GM12874 (cell line): ENCODE measurements around the gene SLC7A10.

Experiments used
- TF ChIP-seq, protein P1 (sequence below): IDR thresholded peaks from 2 replicates; pipeline ENCODE4 v1.5.1; 2011; ENCODE audit warnings: low read depth, mild to moderate bottlenecking, control low read depth, low read length, moderate library complexity; ENCODE audit not compliant: insufficient read depth

The SLC7A10 gene

DNA sequence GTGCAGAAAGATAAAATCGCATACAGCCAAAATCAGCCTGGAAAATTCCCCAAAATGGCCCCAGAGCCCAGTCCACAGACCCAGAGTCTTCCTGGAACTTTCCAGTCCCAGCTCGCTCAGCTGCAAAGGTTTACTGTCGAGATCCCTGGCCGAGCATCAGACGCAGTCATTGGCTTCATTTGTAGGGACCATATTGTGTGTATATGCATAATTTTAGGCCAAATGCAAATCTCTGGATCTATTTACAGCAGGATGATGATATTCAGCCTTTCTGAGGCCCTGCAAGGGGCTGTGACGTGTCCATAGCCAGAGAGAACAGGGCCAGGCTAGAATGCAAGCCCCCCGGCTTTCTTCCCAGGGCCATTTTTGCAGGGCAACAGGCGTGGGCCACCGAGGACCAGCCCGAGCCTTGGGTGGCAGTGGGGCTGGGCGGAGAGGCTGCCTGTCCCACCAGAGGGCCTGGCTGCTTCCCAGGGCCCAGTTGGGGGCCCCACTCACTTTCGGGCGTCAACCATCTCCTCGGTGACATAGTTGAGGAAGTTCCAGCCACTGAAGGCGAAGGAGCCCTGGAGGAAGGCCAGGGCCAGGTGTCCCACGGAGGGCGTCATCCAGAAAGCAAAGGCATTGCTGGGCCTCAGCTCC lies 13.7 kb downstream of the SLC7A10 start:
- TF ChIP-seq, protein P1, sequence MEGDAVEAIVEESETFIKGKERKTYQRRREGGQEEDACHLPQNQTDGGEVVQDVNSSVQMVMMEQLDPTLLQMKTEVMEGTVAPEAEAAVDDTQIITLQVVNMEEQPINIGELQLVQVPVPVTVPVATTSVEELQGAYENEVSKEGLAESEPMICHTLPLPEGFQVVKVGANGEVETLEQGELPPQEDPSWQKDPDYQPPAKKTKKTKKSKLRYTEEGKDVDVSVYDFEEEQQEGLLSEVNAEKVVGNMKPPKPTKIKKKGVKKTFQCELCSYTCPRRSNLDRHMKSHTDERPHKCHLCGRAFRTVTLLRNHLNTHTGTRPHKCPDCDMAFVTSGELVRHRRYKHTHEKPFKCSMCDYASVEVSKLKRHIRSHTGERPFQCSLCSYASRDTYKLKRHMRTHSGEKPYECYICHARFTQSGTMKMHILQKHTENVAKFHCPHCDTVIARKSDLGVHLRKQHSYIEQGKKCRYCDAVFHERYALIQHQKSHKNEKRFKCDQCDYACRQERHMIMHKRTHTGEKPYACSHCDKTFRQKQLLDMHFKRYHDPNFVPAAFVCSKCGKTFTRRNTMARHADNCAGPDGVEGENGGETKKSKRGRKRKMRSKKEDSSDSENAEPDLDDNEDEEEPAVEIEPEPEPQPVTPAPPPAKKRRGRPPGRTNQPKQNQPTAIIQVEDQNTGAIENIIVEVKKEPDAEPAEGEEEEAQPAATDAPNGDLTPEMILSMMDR, result no peak

DNA sequence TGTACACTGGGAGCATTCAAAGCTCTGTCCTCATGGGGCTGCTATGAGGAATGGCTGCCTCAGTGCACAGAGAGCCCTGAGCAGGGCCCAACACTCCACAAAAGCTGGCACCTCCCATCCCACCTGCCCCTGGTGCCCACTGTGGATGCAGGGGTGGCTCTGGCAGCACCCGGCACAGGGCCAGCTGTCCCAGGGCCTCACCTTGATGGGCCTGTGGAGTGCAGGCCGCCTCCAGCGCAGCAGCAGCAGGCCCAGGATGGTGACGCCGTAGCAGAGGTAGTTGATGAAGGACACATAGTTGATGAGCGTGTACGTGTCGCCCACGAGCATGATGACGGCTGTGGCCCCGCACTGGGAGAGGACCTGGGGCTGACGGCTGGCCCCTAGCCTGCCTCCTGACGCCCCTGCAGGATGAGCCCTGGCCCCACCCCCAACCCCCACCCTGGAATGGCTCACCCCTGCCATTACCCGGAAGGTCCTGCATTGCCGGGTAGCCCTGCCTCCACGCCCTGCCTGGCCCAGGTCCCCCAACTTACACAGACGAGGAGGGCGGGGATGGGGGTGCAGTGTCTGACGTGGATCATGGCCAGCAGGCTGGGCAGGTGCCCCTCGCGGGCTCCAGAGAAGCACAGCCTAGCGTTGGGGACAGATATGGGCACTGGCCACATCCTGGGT lies 15.2 kb downstream of the SLC7A10 start:
- TF ChIP-seq, protein P1, result no peak

DNA sequence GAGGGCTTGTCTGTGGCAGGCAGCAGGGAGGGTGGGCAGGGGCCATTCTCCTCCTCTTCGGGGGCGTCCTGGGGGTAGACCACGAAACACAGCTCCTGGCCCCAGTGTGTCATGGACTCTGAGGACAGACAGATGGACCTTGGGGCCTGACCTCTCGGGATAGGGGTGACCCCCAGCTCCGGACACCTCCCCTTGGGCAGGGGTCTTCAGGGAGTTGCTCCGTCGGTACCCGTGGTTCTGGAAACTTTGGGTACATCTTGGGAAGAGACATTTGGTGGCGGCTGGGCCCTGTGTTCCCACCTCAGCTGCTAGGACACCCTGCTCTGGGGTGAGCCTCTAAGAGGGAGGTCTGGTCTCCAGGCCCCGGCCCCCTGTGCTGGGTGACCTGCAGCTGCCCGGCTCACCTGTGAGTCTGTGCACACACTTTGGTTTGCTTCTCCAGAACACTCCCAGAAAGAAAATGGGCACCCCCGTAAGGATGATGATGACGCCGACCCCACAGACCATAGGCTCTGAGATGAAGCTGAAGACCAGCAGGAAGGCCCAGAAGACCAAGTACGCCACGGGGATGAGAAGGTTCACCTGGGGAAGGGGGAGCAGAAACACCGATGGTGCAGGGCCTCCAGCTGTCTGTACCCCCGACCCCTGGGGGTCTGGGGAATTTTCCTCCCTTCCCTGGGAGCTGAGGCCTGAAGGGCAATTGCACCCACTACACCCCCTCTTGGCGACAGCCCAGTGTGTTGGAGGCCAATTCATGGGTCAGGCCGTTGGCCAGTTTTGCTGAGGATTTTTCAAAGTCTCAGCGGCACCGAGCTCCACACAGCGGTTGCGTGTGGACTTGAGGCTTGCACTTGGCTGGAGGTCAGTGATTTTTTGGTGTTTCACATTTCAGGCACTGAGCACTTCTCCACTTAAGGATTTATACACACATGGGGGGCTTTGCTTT lies 16.5 kb downstream of the SLC7A10 start:
- TF ChIP-seq, protein P1, result no peak

DNA sequence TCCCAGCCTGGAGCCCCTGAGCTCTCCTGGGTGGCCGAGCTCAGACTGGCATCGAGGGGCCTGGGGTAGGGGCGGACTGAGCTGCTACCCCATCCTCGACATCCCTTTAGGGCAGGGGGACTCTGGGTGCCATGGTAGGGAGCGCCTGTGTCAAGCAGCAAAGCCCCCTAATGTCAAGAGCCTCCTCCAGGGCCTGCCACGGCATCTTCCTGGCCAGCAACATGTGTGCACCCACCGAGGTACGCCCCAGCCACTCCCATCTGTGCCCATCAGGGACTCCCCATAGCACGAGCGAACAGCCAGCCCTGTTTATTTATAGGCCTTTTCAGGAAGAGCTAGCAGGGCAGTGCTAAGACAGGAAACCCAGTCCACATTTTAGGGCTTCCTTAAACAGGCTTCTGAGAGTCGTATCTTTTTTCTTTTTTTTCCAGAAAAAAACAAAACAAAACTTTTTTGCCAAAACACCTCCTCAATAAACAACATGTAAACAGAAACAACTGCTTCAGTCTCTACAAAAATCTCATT lies 17.2 kb downstream of the SLC7A10 start:
- TF ChIP-seq, protein P1, result no peak

DNA sequence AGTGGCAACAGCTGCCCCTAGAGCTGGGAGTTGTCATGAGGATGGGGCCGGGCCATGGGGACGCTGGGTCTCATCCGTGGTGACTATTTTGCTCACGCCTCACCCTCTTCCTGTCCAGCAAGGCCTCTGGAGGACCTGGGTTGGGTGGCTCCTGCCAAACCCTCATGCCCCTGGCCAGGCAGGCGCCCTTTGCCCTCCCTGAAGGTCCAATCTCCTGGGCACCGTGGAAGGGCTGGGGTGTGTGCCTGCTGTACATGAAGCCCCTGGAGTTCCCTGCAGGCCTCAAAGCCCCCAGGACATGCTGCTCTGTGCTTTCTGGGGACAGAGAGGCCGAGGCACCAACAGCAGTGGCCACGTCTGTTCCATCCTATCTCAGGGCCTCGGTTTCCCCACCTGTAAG lies 17.7 kb downstream of the SLC7A10 start:
- TF ChIP-seq, protein P1, result no peak

DNA sequence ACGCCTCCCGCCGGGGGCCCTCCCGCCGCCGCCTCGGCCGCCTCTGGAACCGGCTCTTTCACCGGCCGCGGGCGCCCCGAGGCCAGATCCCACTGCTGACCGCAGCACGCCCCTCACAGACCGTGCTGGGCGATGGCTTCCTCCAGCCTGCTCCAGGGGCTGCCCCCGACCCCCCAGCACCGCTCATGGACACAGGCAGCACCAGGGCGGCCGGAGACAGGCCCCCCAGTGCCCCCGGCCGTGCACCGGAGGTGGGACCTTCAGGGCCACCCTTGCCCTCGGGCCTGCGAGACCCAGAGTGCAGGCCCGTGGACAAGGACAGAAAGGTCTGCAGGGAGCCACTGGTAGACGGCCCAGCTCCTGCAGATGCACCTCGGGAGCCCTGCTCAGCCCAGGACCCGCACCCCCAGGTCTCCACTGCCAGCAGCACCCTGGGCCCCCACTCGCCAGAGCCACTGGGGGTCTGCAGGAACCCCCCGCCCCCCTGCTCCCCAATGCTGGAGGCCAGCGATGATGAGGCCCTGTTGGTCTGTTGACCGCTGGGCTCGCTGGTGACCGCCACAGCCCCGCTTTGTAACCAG lies 18.5 kb downstream of the SLC7A10 start:
- TF ChIP-seq, protein P1, result no peak
